GM23338 (cell line): Measurements from ENCODE around the gene MRPL22. TPM values are rescaled to one million over a fixed set of nuclear protein-coding genes. Genes with fewer than 3 reads are reported as not detected.

Experiments used
- ATAC-seq: fragments of 200-7000 bp; cut with Tn5 transposase; 3 replicates; pipeline ENCODE4 v1.9.1; 2020
- DNase-seq: peaks from one replicate; pipeline ENCODE4 v3.0.0-alpha.2; 2015; ENCODE audit warnings: low spot score
- H2AFZ ChIP-seq: fragments of 200-600 bp; sonication (generic); 2 replicates; pipeline ENCODE4 v1.8.0; 2016; ENCODE audit warnings: antibody characterized with exemption, mild to moderate bottlenecking, moderate library complexity
- H3F3A ChIP-seq: fragments of 200-600 bp; sonication (generic); replicated peaks from 2 replicates; pipeline ENCODE4 v1.8.0; 2017; ENCODE audit warnings: antibody characterized with exemption, mixed run types, low read depth
- H3K27ac ChIP-seq: fragments of 200-600 bp; sonication (generic); 2 replicates; pipeline ENCODE4 v1.6.1; 2016; ENCODE audit warnings: low read depth
- H3K27me3 ChIP-seq: fragments of 200-600 bp; sonication (generic); 2 replicates; pipeline ENCODE4 v1.8.0; 2016; ENCODE audit warnings: mild to moderate bottlenecking, mixed run types, moderate library complexity; ENCODE audit not compliant: insufficient read depth
- H3K36me3 ChIP-seq: fragments of 200-600 bp; sonication (generic); 2 replicates; pipeline ENCODE4 v1.8.0; 2016; ENCODE audit warnings: mild to moderate bottlenecking; ENCODE audit not compliant: insufficient read depth
- H3K4me1 ChIP-seq: fragments of 200-600 bp; sonication (generic); 2 replicates; pipeline ENCODE4 v1.8.0; 2016; ENCODE audit warnings: mild to moderate bottlenecking, moderate library complexity; ENCODE audit not compliant: insufficient read depth
- H3K4me2 ChIP-seq: fragments of 200-600 bp; sonication (generic); 2 replicates; pipeline ENCODE4 v1.7.1; 2017; ENCODE audit warnings: mixed run types
- H3K4me3 ChIP-seq: fragments of 200-600 bp; sonication (generic); 2 replicates; pipeline ENCODE4 v1.6.1; 2016; ENCODE audit warnings: mixed run types
- H3K79me2 ChIP-seq: fragments of 200-600 bp; sonication (generic); replicated peaks from 2 replicates; pipeline ENCODE4 v1.8.0; 2017; ENCODE audit warnings: mild to moderate bottlenecking; ENCODE audit not compliant: insufficient read depth
- H3K9me2 ChIP-seq: fragments of 200-600 bp; sonication (generic); 2 replicates; pipeline ENCODE4 v1.8.0; 2017; ENCODE audit not compliant: insufficient read depth
- H4K20me1 ChIP-seq: fragments of 200-600 bp; sonication (generic); replicated peaks from 2 replicates; pipeline ENCODE4 v1.8.0; 2017; ENCODE audit warnings: mild to moderate bottlenecking; ENCODE audit not compliant: insufficient read depth
- H3K27ac Mint-ChIP-seq: 2 replicates; pipeline ENCODE4 v1.8.0; 2020; ENCODE audit warnings: inconsistent platforms, mild to moderate bottlenecking, moderate library complexity, mixed read lengths
- H3K27me3 Mint-ChIP-seq: 3 replicates; pipeline ENCODE4 v1.8.0; 2022; ENCODE audit warnings: low read depth, mild to moderate bottlenecking, moderate library complexity, mixed read lengths, inconsistent platforms; ENCODE audit not compliant: insufficient read depth, poor library complexity
- H3K36me3 Mint-ChIP-seq: 3 replicates; pipeline ENCODE4 v1.8.0; 2021; ENCODE audit warnings: low read depth, mild to moderate bottlenecking, inconsistent platforms, moderate library complexity, mixed read lengths
- H3K4me1 Mint-ChIP-seq: 3 replicates; pipeline ENCODE4 v1.8.0; 2020; ENCODE audit warnings: mild to moderate bottlenecking, inconsistent platforms, mixed read lengths
- H3K4me3 Mint-ChIP-seq: 3 replicates; pipeline ENCODE4 v1.8.0; 2021; ENCODE audit warnings: moderate library complexity, mild to moderate bottlenecking, inconsistent platforms, mixed read lengths
- H3K9me3 Mint-ChIP-seq: 3 replicates; pipeline ENCODE4 v1.8.0; 2020; ENCODE audit warnings: moderate library complexity, mild to moderate bottlenecking, inconsistent platforms, mixed read lengths
- CREB1 ChIP-seq: fragments of 250-450 bp; sonication (Bioruptor Pico); IDR thresholded peaks from 2 replicates; pipeline ENCODE4 v1.5.0; 2020; ENCODE audit warnings: low read depth, mild to moderate bottlenecking, moderate library complexity
- CTCF ChIP-seq, 2 experiments: fragments of 200-600 bp in 1 of 2; sonication (generic) in 1 of 2; conservative IDR thresholded peaks; 2 replicates each; pipeline versions ENCODE4 v1.5.1 to v1.6.1; 2016 to 2017; ENCODE audit warnings: antibody characterized with exemption in 2 of 2, low read depth in 2 of 2, mild to moderate bottlenecking in 2 of 2, moderate library complexity in 1 of 2
- ETS1 ChIP-seq: IDR thresholded peaks from 2 replicates; pipeline ENCODE4 v1.6.1; 2016; ENCODE audit warnings: antibody characterized with exemption
- EZH2 ChIP-seq: fragments of 200-600 bp; sonication (generic); IDR thresholded peaks from one replicate; pipeline ENCODE4 v1.8.0; 2017; ENCODE audit warnings: antibody characterized with exemption, mild to moderate bottlenecking, low read depth; ENCODE audit not compliant: unreplicated experiment
- EZH2phosphoT487 ChIP-seq: fragments of 200-600 bp; sonication (generic); IDR thresholded peaks from one replicate; pipeline ENCODE4 v1.8.1; 2018; ENCODE audit warnings: antibody characterized with exemption; ENCODE audit not compliant: unreplicated experiment
- JUNB ChIP-seq: IDR thresholded peaks from one replicate; pipeline ENCODE4 v1.6.1; 2016; ENCODE audit warnings: antibody characterized with exemption; ENCODE audit not compliant: unreplicated experiment
- NANOG ChIP-seq: IDR thresholded peaks from 2 replicates; pipeline ENCODE4 v1.6.1; 2016; ENCODE audit warnings: antibody characterized with exemption, borderline replicate concordance
- POLR2AphosphoS5 ChIP-seq: IDR thresholded peaks from 2 replicates; pipeline ENCODE4 v1.6.1; 2016; ENCODE audit warnings: antibody characterized with exemption, low read depth
- REST ChIP-seq: IDR thresholded peaks from one replicate; pipeline ENCODE4 v1.6.1; 2018; ENCODE audit warnings: antibody characterized with exemption; ENCODE audit not compliant: unreplicated experiment
- STAT1 ChIP-seq: IDR thresholded peaks from one replicate; pipeline ENCODE4 v1.6.1; 2016; ENCODE audit warnings: antibody characterized with exemption; ENCODE audit not compliant: unreplicated experiment
- ZNF114 ChIP-seq: fragments of 250-450 bp; sonication (Bioruptor Pico); IDR thresholded peaks from 2 replicates; pipeline ENCODE4 v1.5.0; 2020; ENCODE audit warnings: mild to moderate bottlenecking, moderate library complexity
- ZNF331 ChIP-seq: fragments of 250-450 bp; sonication (Bioruptor Pico); IDR thresholded peaks from 2 replicates; pipeline ENCODE4 v1.5.0; 2020; ENCODE audit warnings: low read depth, mild to moderate bottlenecking, moderate library complexity
- ZNF462 ChIP-seq: fragments of 250-450 bp; sonication (Bioruptor Pico); IDR thresholded peaks from 2 replicates; pipeline ENCODE4 v1.5.0; 2020; ENCODE audit warnings: mild to moderate bottlenecking, moderate library complexity
- polyA plus RNA-seq: library from polyadenylated mRNA; unstranded; fragments of >200 nt; fragmentation: Nextera tagmentation; extraction: Ambion mirVana; gene quantifications from 2 replicates; pipeline ENCODE4 v1.2.1, GENCODE V29; 2016
- total RNA-seq: library from RNA; depleted of rRNA; stranded (reverse); fragments of >200 nt; shearing (Covaris generic); gene quantifications from 2 replicates; pipeline ENCODE4 v1.2.3, GENCODE V29; 2014

The MRPL22 gene
- total and polyA plus RNA-seq, 2 experiments from 2014 or later, result 32.1 to 256 TPM

GRCh38 chr5:154948313-154948712 lies 7.4 kb downstream of the MRPL22 start:
- ATAC-seq (no peak), DNase-seq (no peak)
- H2AFZ ChIP-seq, result no peak overlapping the region
- H3K4me1 ChIP-seq, result no peaks in the 10 kb centered on the region
- Mint-ChIP-seq H3K27me3 (no peaks in the 10 kb centered on the region), H3K36me3 (no peaks in the 10 kb centered on the region), H3K4me1 (no peaks in the 10 kb centered on the region), H3K4me3 (no peak overlapping the region), H3K9me3 (no peaks in the 10 kb centered on the region), H3K27ac (no peak overlapping the region)
- no peak overlapping the region for H3K4me3 ChIP-seq
- H3K4me2 ChIP-seq, result no peak overlapping the region
- H3K9me2 ChIP-seq, result no peaks in the 10 kb centered on the region
- H3K79me2 ChIP-seq, result peaks cover 59% of the 10 kb centered on the region
- no peaks in the 10 kb centered on the region for H3K27me3 ChIP-seq
- no peak overlapping the region for H3K27ac ChIP-seq
- H3K36me3 ChIP-seq, result no peaks in the 10 kb centered on the region
- no peaks in the 10 kb centered on the region for H3F3A ChIP-seq
- TF ChIP-seq STAT1, result no peak
- no peak for TF ChIP-seq EZH2phosphoT487
- no peak for TF ChIP-seq EZH2
- no peak for TF ChIP-seq ZNF331
- no peak for TF ChIP-seq ZNF462
- no peak for TF ChIP-seq POLR2AphosphoS5
- no peak for TF ChIP-seq ZNF114
- no peak for TF ChIP-seq CTCF (conservative IDR thresholded peaks at IDR 0.05; ENCODE audit: low read depth in 2 of 2)
- no peak for TF ChIP-seq JUNB
- no peak for TF ChIP-seq ETS1
- TF ChIP-seq REST, result no peak
- no peak for TF ChIP-seq NANOG
- no peak for TF ChIP-seq CREB1 (CRISPR knock-in tag)
- H4K20me1 ChIP-seq, result peaks cover 2% of the 10 kb centered on the region; the same call in 1 of the 2 replicates
